H1 (cell line): Measurements from ENCODE around the gene SLC6A19. TPM values are rescaled to one million over a fixed set of nuclear protein-coding genes. Genes with fewer than 3 reads are reported as not detected.

Experiments used
- BRCA1 ChIP-seq: IDR thresholded peaks from 2 replicates; pipeline ENCODE4 v1.6.1; 2012; ENCODE audit warnings: low read depth, low read length, improper control_type of control experiment
- CEBPB ChIP-seq: IDR thresholded peaks from 2 replicates; pipeline ENCODE4 v1.6.1; 2012; ENCODE audit warnings: low read depth, low read length
- GABPA ChIP-seq: IDR thresholded peaks from 2 replicates; pipeline ENCODE4 v1.6.1; 2011; ENCODE audit warnings: mild to moderate bottlenecking, low read length, moderate library complexity, borderline replicate concordance; ENCODE audit not compliant: insufficient read depth
- RNF2 ChIP-seq: fragments of 200-900, 300-1000 bp; sonication (generic); IDR thresholded peaks from 2 replicates; pipeline ENCODE4 v1.7.1; 2016; ENCODE audit warnings: borderline replicate concordance, low read depth, mild to moderate bottlenecking, antibody characterized with exemption, low read length; ENCODE audit not compliant: poor library complexity, severe bottlenecking; ENCODE audit errors: missing control alignments
- TCF12 ChIP-seq: IDR thresholded peaks from 2 replicates; pipeline ENCODE4 v1.6.1; 2011; ENCODE audit warnings: low read depth, mild to moderate bottlenecking, low read length
- polyA plus RNA-seq, 7 experiments: library from polyadenylated mRNA; depleted of rRNA in 3 of 7; stranded (reverse) in 5 of 7; unstranded in 2 of 7; fragments of >200 nt in 5 of 7; fragments of 200-250 nt in 2 of 7; gene quantifications; 1 replicate in 5 of 7; 2 replicates in 1 of 7; 4 replicates in 1 of 7; pipeline versions ENCODE4 v1.2.1 to v1.2.3, GENCODE V29; 2011 to 2013; ENCODE audit warnings: missing spikeins in 2 of 7, mixed read lengths in 2 of 7
- total RNA-seq: library from RNA; stranded (reverse); fragmentation: NEBNext Ultra II Directional; extraction: Animal tissue kit (Norgen Biotek cat#: 25700); gene quantifications from 2 replicates; pipeline ENCODE4 v1.2.1, GENCODE V29; 2021
- TF ChIP-seq, protein P1 (sequence below): fragments of 300-600 bp; sonication (generic); IDR thresholded peaks from 2 replicates; pipeline ENCODE4 v1.7.1; 2012; ENCODE audit warnings: low read length, moderate library complexity, mild to moderate bottlenecking, inconsistent platforms; ENCODE audit not compliant: insufficient replicate concordance

The SLC6A19 gene
- total and polyA plus RNA-seq, 2 of the 8 experiments (the other 6 are each of a cell fraction or from before 2014, with no cell fraction given): 0.02 TPM; not detected in 1

DNA sequence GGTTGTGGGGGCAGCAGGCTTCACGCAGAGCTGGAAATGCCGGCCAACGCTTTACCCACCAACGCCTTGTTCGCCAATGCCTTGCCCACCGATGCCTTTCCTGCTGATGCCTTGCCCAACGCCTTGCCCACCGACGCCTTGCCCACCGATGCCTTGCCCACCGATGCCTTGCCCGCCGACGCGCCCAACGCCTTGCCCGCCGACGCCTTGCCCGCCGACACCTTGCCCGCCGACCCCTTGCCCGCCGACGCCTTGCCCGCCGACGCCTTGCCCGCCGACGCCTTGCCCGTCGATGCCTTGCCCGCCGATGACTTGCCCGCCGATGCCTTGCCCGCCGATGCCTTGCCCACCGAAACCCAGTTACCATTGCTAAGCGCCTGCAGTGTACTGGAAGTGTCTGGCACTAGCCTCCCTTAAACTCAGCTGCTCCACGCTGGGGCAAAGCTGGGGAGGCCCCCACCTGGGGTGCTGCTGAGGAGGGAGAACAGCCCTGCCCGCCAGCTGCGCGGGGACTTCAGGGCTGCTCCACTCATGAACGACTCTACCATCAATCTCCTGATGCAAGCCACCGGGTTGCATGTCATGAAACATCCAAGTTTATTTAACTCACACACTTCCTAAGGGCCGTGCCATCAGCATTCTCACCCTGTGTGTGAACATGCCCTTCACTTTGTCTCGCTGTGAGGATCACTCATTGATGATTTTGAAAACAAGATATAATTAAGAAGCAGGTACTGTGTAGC, 25.6 kb downstream of the SLC6A19 start (continued):
- TF ChIP-seq, protein P1, sequence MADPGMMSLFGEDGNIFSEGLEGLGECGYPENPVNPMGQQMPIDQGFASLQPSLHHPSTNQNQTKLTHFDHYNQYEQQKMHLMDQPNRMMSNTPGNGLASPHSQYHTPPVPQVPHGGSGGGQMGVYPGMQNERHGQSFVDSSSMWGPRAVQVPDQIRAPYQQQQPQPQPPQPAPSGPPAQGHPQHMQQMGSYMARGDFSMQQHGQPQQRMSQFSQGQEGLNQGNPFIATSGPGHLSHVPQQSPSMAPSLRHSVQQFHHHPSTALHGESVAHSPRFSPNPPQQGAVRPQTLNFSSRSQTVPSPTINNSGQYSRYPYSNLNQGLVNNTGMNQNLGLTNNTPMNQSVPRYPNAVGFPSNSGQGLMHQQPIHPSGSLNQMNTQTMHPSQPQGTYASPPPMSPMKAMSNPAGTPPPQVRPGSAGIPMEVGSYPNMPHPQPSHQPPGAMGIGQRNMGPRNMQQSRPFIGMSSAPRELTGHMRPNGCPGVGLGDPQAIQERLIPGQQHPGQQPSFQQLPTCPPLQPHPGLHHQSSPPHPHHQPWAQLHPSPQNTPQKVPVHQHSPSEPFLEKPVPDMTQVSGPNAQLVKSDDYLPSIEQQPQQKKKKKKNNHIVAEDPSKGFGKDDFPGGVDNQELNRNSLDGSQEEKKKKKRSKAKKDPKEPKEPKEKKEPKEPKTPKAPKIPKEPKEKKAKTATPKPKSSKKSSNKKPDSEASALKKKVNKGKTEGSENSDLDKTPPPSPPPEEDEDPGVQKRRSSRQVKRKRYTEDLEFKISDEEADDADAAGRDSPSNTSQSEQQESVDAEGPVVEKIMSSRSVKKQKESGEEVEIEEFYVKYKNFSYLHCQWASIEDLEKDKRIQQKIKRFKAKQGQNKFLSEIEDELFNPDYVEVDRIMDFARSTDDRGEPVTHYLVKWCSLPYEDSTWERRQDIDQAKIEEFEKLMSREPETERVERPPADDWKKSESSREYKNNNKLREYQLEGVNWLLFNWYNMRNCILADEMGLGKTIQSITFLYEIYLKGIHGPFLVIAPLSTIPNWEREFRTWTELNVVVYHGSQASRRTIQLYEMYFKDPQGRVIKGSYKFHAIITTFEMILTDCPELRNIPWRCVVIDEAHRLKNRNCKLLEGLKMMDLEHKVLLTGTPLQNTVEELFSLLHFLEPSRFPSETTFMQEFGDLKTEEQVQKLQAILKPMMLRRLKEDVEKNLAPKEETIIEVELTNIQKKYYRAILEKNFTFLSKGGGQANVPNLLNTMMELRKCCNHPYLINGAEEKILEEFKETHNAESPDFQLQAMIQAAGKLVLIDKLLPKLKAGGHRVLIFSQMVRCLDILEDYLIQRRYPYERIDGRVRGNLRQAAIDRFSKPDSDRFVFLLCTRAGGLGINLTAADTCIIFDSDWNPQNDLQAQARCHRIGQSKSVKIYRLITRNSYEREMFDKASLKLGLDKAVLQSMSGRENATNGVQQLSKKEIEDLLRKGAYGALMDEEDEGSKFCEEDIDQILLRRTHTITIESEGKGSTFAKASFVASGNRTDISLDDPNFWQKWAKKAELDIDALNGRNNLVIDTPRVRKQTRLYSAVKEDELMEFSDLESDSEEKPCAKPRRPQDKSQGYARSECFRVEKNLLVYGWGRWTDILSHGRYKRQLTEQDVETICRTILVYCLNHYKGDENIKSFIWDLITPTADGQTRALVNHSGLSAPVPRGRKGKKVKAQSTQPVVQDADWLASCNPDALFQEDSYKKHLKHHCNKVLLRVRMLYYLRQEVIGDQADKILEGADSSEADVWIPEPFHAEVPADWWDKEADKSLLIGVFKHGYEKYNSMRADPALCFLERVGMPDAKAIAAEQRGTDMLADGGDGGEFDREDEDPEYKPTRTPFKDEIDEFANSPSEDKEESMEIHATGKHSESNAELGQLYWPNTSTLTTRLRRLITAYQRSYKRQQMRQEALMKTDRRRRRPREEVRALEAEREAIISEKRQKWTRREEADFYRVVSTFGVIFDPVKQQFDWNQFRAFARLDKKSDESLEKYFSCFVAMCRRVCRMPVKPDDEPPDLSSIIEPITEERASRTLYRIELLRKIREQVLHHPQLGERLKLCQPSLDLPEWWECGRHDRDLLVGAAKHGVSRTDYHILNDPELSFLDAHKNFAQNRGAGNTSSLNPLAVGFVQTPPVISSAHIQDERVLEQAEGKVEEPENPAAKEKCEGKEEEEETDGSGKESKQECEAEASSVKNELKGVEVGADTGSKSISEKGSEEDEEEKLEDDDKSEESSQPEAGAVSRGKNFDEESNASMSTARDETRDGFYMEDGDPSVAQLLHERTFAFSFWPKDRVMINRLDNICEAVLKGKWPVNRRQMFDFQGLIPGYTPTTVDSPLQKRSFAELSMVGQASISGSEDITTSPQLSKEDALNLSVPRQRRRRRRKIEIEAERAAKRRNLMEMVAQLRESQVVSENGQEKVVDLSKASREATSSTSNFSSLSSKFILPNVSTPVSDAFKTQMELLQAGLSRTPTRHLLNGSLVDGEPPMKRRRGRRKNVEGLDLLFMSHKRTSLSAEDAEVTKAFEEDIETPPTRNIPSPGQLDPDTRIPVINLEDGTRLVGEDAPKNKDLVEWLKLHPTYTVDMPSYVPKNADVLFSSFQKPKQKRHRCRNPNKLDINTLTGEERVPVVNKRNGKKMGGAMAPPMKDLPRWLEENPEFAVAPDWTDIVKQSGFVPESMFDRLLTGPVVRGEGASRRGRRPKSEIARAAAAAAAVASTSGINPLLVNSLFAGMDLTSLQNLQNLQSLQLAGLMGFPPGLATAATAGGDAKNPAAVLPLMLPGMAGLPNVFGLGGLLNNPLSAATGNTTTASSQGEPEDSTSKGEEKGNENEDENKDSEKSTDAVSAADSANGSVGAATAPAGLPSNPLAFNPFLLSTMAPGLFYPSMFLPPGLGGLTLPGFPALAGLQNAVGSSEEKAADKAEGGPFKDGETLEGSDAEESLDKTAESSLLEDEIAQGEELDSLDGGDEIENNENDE: no peak
- TF ChIP-seq GABPA (no peak), TCF12 (no peak), BRCA1 (no peak), CEBPB (no peak), RNF2 (no peak)
